Measurements from ENCODE around the gene COL7A1.

Gene COL7A1

GRCh38 chr3:48581621-48582481, 13.3 kb downstream of the COL7A1 start:
- no peaks in the 10 kb centered on the region for H3K4me1 ChIP-seq (ENCODE audit: insufficient read depth, low read length, poor library complexity, severe bottlenecking)
- no peaks in the 10 kb centered on the region for H3K79me2 ChIP-seq (ENCODE audit: insufficient read depth, low read length)
- H3K9ac ChIP-seq (ENCODE audit: low read depth, low read length, poor library complexity, severe bottlenecking) = no peak overlapping the region
- no peak overlapping the region for H2AFZ ChIP-seq (ENCODE audit: low read length)
- H3K4me2 ChIP-seq (ENCODE audit: low read depth, low read length, poor library complexity, severe bottlenecking) = no peak overlapping the region
- no peaks in the 10 kb centered on the region for H3K9me2 ChIP-seq (replicated peaks; ENCODE audit: low read depth, low read length)
- TF ChIP-seq, protein P1, sequence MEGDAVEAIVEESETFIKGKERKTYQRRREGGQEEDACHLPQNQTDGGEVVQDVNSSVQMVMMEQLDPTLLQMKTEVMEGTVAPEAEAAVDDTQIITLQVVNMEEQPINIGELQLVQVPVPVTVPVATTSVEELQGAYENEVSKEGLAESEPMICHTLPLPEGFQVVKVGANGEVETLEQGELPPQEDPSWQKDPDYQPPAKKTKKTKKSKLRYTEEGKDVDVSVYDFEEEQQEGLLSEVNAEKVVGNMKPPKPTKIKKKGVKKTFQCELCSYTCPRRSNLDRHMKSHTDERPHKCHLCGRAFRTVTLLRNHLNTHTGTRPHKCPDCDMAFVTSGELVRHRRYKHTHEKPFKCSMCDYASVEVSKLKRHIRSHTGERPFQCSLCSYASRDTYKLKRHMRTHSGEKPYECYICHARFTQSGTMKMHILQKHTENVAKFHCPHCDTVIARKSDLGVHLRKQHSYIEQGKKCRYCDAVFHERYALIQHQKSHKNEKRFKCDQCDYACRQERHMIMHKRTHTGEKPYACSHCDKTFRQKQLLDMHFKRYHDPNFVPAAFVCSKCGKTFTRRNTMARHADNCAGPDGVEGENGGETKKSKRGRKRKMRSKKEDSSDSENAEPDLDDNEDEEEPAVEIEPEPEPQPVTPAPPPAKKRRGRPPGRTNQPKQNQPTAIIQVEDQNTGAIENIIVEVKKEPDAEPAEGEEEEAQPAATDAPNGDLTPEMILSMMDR (conservative IDR thresholded peaks at IDR 0.05; ENCODE audit: low read length) = no peak
- no peak for TF ChIP-seq EZH2phosphoT487 (IDR thresholded peaks at IDR 0.05; ENCODE audit: borderline replicate concordance)
- H3K36me3 ChIP-seq (ENCODE audit: insufficient read depth, low read length) = no peaks in the 10 kb centered on the region
- no peaks in the 10 kb centered on the region for H3F3A ChIP-seq (ENCODE audit: low read depth)
- no peaks in the 10 kb centered on the region for H3K9me3 ChIP-seq (ENCODE audit: insufficient read depth, low read depth, low read length)
- no peaks in the 10 kb centered on the region for H4K20me1 ChIP-seq (ENCODE audit: insufficient read depth, low read length, poor library complexity, severe bottlenecking)
- no peak overlapping the region for H3K4me3 ChIP-seq (ENCODE audit: low read length, poor library complexity, severe bottlenecking)
- no peaks in the 10 kb centered on the region for H3K27me3 ChIP-seq (ENCODE audit: insufficient read depth, low read length, poor library complexity, severe bottlenecking)

GRCh38 chr3:48576647-48577046, 18.5 kb downstream of the COL7A1 start:
- Histone ChIP-seq H4K20me1 (ENCODE audit: insufficient read depth, low read length, poor library complexity, severe bottlenecking) (no peaks in the 10 kb centered on the region), H3K79me2 (ENCODE audit: insufficient read depth, low read length) (no peaks in the 10 kb centered on the region), H3K9ac (ENCODE audit: low read depth, low read length, poor library complexity, severe bottlenecking) (no peak overlapping the region), H3K4me2 (ENCODE audit: low read depth, low read length, poor library complexity, severe bottlenecking) (no peak overlapping the region), H3K27me3 (ENCODE audit: insufficient read depth, low read length, poor library complexity, severe bottlenecking) (no peaks in the 10 kb centered on the region), H3K4me3 (ENCODE audit: low read length, poor library complexity, severe bottlenecking) (no peak overlapping the region), H3K4me1 (ENCODE audit: insufficient read depth, low read length, poor library complexity, severe bottlenecking) (no peaks in the 10 kb centered on the region), H3K9me3 (ENCODE audit: insufficient read depth, low read depth, low read length) (no peaks in the 10 kb centered on the region), H2AFZ (ENCODE audit: low read length) (no peak overlapping the region), H3K36me3 (ENCODE audit: insufficient read depth, low read length) (no peaks in the 10 kb centered on the region), H3F3A (ENCODE audit: low read depth) (no peaks in the 10 kb centered on the region), H3K9me2 (replicated peaks; ENCODE audit: low read depth, low read length) (no peaks in the 10 kb centered on the region)
- TF ChIP-seq, protein P1 (conservative IDR thresholded peaks at IDR 0.05; ENCODE audit: low read length) = no peak
- TF ChIP-seq EZH2phosphoT487 (IDR thresholded peaks at IDR 0.05; ENCODE audit: borderline replicate concordance) = no peak

- no peaks in the 10 kb centered on the region for H3K9me2 ChIP-seq (replicated peaks; ENCODE audit: low read depth, low read length)
- H3K4me3 ChIP-seq (ENCODE audit: low read length, poor library complexity, severe bottlenecking) = no peak overlapping the region
- no peaks in the 10 kb centered on the region for H4K20me1 ChIP-seq (ENCODE audit: insufficient read depth, low read length, poor library complexity, severe bottlenecking)
- no peaks in the 10 kb centered on the region for H3K79me2 ChIP-seq (ENCODE audit: insufficient read depth, low read length)
- TF ChIP-seq, protein P1 (conservative IDR thresholded peaks at IDR 0.05; ENCODE audit: low read length) = no peak
- TF ChIP-seq EZH2phosphoT487 (IDR thresholded peaks at IDR 0.05; ENCODE audit: borderline replicate concordance) = no peak
- no peak overlapping the region for H3K4me2 ChIP-seq (ENCODE audit: low read depth, low read length, poor library complexity, severe bottlenecking)
- H3K27me3 ChIP-seq (ENCODE audit: insufficient read depth, low read length, poor library complexity, severe bottlenecking) = no peaks in the 10 kb centered on the region
- H3K36me3 ChIP-seq (ENCODE audit: insufficient read depth, low read length) = no peaks in the 10 kb centered on the region
- H3F3A ChIP-seq (ENCODE audit: low read depth) = no peaks in the 10 kb centered on the region
- H3K9me3 ChIP-seq (ENCODE audit: insufficient read depth, low read depth, low read length) = no peaks in the 10 kb centered on the region
- no peak overlapping the region for H2AFZ ChIP-seq (ENCODE audit: low read length)
- no peaks in the 10 kb centered on the region for H3K4me1 ChIP-seq (ENCODE audit: insufficient read depth, low read length, poor library complexity, severe bottlenecking)
- H3K9ac ChIP-seq (ENCODE audit: low read depth, low read length, poor library complexity, severe bottlenecking) = no peak overlapping the region
These were observed 19.8 kb downstream of the COL7A1 start for GRCh38 chr3:48575366-48575765.
